ENCODE measurements around the gene TTPAL.
"Not testable (repeated sequence)": the region's sequence is repeated elsewhere in the genome, so short reads cannot be mapped to it uniquely, and the experiment has no call there.

TTPAL gene

DNA sequence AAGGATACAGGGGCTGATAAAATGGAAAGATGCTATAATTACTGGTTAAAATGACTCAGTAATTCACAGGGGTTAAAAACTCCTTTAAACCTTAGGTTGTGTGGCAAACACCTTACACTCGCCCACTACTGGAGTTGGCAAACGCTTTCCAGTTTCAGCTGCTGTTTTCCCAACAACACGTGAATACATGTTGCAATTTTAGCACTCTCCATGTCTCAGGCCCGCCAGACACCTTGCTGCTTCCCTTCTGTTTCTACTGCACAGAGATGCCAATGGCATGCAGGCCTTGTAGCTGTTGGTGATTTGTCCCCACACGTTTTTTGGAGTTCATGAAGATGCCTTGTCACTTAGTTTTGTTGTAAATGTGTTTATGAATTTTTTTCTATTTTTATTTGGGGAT lies 5.3 kb upstream of the TTPAL start:
- POLR2A ChIA-PET = no interaction called here
- TF ChIP-seq, protein P1, sequence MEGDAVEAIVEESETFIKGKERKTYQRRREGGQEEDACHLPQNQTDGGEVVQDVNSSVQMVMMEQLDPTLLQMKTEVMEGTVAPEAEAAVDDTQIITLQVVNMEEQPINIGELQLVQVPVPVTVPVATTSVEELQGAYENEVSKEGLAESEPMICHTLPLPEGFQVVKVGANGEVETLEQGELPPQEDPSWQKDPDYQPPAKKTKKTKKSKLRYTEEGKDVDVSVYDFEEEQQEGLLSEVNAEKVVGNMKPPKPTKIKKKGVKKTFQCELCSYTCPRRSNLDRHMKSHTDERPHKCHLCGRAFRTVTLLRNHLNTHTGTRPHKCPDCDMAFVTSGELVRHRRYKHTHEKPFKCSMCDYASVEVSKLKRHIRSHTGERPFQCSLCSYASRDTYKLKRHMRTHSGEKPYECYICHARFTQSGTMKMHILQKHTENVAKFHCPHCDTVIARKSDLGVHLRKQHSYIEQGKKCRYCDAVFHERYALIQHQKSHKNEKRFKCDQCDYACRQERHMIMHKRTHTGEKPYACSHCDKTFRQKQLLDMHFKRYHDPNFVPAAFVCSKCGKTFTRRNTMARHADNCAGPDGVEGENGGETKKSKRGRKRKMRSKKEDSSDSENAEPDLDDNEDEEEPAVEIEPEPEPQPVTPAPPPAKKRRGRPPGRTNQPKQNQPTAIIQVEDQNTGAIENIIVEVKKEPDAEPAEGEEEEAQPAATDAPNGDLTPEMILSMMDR (IDR thresholded peaks at IDR 0.05; ENCODE audit: insufficient read depth, low read length, missing control alignments) = no peak

DNA sequence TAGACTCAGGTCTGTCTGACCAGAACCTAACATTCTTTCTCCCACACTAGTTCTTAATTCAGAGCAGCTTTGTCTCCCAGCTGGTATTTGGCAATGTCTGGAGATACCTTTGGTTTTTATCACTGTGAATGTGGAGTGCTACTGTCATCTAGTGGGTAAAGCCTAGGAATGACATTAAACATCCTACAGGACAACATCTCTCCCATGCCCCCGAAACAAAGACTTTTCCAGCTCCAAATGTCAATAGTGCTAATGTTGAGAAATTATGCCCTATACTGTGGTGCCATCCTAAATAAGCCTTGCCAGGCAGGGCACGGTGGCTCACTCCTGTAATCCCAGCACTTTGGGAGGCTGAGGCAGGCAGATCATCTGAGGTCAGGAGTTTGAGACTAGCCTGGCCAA lies 4.2 kb upstream of the TTPAL start:
- ChIA-PET POLR2A (no interaction called here), CTCF (interaction anchor here (0.7 to 10.4 kb wide), 21 partner anchors 8 to 355 kb away, joined by 3 to 133 read pairs (median 4); no protein-coding TSS in a partner anchor)
- DNase-seq (ENCODE audit: low read depth, low spot score) = no peak
- TF ChIP-seq, protein P1 (IDR thresholded peaks at IDR 0.05; ENCODE audit: insufficient read depth, low read length, missing control alignments) = peak; percentile 51
- H3K4me3 ChIP-seq (ENCODE audit: low read depth, low read length) = no peak overlapping the region

More for the DNA sequence above, 5.3 kb upstream of the TTPAL start:
- no peak for DNase-seq (ENCODE audit: low read depth, low spot score)
- H3K4me3 ChIP-seq (ENCODE audit: low read depth, low read length) = no peak overlapping the region
- CTCF ChIA-PET = interaction anchor here (0.9 to 10.4 kb wide), 10 partner anchors 10 to 354 kb away, joined by 3 to 133 read pairs (median 9); no protein-coding TSS in a partner anchor

DNA sequence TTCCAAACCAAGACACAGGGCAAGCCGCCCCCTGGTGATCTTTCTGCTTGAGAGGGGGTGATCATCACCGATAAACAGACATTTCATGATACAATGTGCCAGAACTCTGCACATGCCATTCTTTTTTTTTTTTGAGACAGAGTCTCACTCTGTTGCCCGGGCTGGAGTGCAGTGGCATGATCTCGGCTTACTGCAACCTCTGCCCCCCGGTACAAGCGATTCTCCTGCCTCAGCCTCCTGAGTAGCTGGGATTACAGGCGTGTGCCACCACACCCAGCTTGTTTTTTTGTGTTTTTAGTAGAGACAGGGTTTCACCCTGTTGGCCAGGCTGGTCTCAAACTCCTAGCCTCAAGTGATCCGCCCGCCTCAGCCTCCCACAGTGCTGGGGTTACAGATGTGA lies 3.4 kb upstream of the TTPAL start:
- H3K4me3 ChIP-seq (ENCODE audit: low read depth, low read length); POLR2A ChIA-PET; DNase-seq (ENCODE audit: low read depth, low spot score): not testable (repeated sequence)
- CTCF ChIA-PET = interaction anchor here (1.2 to 10.4 kb wide), 8 partner anchors 10 to 356 kb away, joined by 3 to 133 read pairs (median 20); no protein-coding TSS in a partner anchor

DNA sequence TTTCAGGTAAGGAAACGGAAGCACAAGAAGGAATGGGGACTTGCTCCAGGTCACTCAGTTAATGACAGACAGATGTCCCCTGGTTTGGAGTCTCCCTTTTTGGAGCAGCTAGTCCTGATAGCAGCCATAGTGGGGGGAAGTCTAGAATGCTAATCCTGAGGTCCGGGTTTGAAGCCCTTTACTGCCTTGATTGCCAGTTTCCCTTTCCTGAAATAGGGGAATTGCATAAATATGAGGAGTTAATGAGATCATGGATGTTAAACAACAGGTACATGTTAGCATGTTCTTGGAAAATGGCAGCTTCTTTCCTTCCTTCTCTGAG lies 341 bp upstream of the TTPAL start:
- CTCF ChIA-PET = interaction anchor here (0.8 to 3.2 kb wide), 16 partner anchors 14 to 262 kb away, joined by 3 to 30 read pairs (median 5); no protein-coding TSS in a partner anchor
- TF ChIP-seq, protein P1 (IDR thresholded peaks at IDR 0.05; ENCODE audit: insufficient read depth, low read length, missing control alignments) = no peak
- DNase-seq (ENCODE audit: low read depth, low spot score) = no peak
- H3K4me3 ChIP-seq (ENCODE audit: low read depth, low read length) = peak overlapping the region; percentile 96
- POLR2A ChIA-PET = interaction anchor here (0.6 to 2.0 kb wide), 3 partner anchors 19 to 118 kb away, joined by 4 to 6 read pairs (median 4); no protein-coding TSS in a partner anchor

DNA sequence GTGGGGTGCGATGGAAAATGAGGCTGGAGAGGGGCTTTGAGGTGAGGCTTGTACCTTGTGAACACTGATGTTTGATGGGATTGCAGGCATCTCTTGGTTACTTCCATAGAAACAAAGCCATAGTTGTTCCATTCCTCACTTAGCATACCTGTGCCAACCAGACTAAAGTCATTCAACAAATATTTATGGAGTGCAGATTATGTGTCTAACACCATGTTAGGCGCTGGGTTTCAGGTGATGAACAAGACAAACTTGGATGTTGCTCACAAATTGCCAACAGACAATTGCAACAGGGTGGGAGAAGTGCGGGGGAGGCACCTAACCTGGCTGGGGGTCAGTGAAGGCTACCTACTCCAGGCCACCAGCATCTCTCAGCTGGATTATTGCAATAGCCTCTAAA lies 1.5 kb downstream of the TTPAL start:
- ChIA-PET CTCF (interaction anchor here (0.9 to 3.2 kb wide), 7 partner anchors 15 to 260 kb away, joined by 3 to 30 read pairs (median 6); partner anchors contain the start of gene FITM2), POLR2A (interaction anchor here (2.0 kb wide), 1 partner anchor 18 kb away, joined by 6 read pairs; no protein-coding TSS in a partner anchor)
- H3K4me3 ChIP-seq (ENCODE audit: low read depth, low read length) = no peak overlapping the region
- TF ChIP-seq, protein P1 (IDR thresholded peaks at IDR 0.05; ENCODE audit: insufficient read depth, low read length, missing control alignments) = no peak
- no peak for DNase-seq (ENCODE audit: low read depth, low spot score)

DNA sequence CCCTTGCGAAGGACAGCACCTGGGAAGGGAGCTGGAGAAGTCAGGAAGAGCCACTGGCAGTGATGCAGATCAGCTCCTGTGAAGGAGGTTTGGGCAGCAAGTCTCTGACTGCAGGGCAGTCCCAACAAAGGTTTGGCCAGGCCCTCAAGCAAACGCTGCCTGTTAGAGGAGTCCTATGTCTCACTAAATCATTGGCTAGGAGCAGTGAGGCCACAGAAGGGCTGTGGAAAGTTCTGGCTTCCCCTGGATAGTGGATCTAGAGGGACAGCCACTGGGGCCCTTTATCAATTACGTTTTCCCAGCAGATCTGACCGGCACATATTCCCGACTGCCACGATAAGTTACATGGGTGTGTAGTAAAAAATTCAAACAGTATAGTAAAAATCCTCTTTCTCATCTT lies 2.5 kb downstream of the TTPAL start:
- H3K4me3 ChIP-seq (ENCODE audit: low read depth, low read length) = no peak overlapping the region
- ChIA-PET POLR2A (no interaction called here), CTCF (interaction anchor here (0.9 to 2.9 kb wide), 4 partner anchors 14 to 261 kb away, joined by 3 to 9 read pairs (median 6); no protein-coding TSS in a partner anchor)
- TF ChIP-seq, protein P1 (IDR thresholded peaks at IDR 0.05; ENCODE audit: insufficient read depth, low read length, missing control alignments) = no peak
- DNase-seq (ENCODE audit: low read depth, low spot score) = no peak

DNA sequence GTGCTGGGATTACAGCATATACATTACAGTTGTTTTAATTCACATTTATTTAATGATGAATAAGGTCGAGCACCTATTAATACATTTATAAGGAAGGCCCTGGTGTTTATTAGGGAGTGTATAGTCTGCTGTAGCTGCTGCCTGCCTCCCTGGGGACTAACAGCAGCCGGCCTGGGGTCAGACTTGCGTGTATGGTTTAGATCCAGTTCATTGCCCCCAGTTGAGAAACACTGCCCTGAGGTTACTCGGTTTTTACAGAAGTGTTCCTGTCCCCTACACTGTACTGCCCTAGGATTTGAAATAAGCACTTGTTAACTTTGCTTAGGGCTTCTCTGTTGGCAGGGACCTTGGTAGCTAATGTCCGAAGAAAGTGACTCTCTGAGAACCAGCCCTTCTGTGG lies 4.0 kb downstream of the TTPAL start:
- TF ChIP-seq, protein P1 (IDR thresholded peaks at IDR 0.05; ENCODE audit: insufficient read depth, low read length, missing control alignments) = no peak
- H3K4me3 ChIP-seq (ENCODE audit: low read depth, low read length) = no peak overlapping the region
- ChIA-PET POLR2A (no interaction called here), CTCF (interaction anchor here (1.2 to 1.7 kb wide), 3 partner anchors 8 to 264 kb away, joined by 3 to 4 read pairs (median 4); no protein-coding TSS in a partner anchor)
- no peak for DNase-seq (ENCODE audit: low read depth, low spot score)
